HepG2 (cell line): Measurements from ENCODE around the gene NRDC. TPM values are rescaled to one million over a fixed set of nuclear protein-coding genes. Genes with fewer than 3 reads are reported as not detected.
"Not testable (repeated sequence)": the region's sequence is repeated elsewhere in the genome, so short reads cannot be mapped to it uniquely, and the experiment has no call there.

Experiments
- ATAC-seq: fragments of 200-7000 bp; cut with Tn5 transposase; 3 replicates; pipeline ENCODE4 v1.9.1; 2020; ENCODE audit warnings: mild to moderate bottlenecking, moderate library complexity
- BruUV-seq: library from RNA; stranded (reverse); fragments of 400-500 nt; replicated peaks from 2 replicates; lab custom pipeline; 2021; lab: Mats Ljungman, UMichigan
- CTCF ChIA-PET: fragments of 300-600 bp; formaldehyde crosslinking; extraction: SDS; loops from one replicate; lab custom pipeline; 2021; ENCODE audit warnings: low total read pairs, inconsistent platforms, low intra/inter-chr PET ratio; lab: Yijun Ruan, JAX
- POLR2A ChIA-PET: fragments of 350-600 bp; sonication (Branson Sonifier 250); formaldehyde crosslinking; loops from one replicate; lab custom pipeline; 2020; ENCODE audit warnings: antibody characterized with exemption, inconsistent platforms; lab: Yijun Ruan, JAX
- DNase-seq: peaks from one replicate; pipeline ENCODE4 v3.0.0-alpha.2; 2015; ENCODE audit warnings: low spot score
- FAIRE-seq: peaks from 3 replicates; lab custom pipeline; 2011; peaks lifted over from hg19 to GRCh38; lab: Jason Lieb, UNC
- H2AFZ ChIP-seq: one replicate; pipeline ENCODE4 v1.6.1; 2011; ENCODE audit warnings: low read length, inconsistent platforms
- H3K27ac ChIP-seq: fragments of 300-600 bp; 3 replicates; pipeline ENCODE4 v1.8.0; 2011; ENCODE audit warnings: mixed run types, mild to moderate bottlenecking, mixed read lengths, low read length, inconsistent platforms; ENCODE audit not compliant: insufficient read depth; ENCODE audit errors: extremely low read length
- H3K27me3 ChIP-seq, 2 experiments: fragments of 200-600 bp in 1 of 2; 2 replicates in 1 of 2; 3 replicates in 1 of 2; pipeline versions ENCODE4 v1.6.0 to v1.8.0; 2011; ENCODE audit warnings: low read length in 2 of 2, mild to moderate bottlenecking in 2 of 2, moderate library complexity in 2 of 2, inconsistent platforms in 1 of 2; ENCODE audit not compliant: insufficient read depth in 2 of 2, control insufficient read depth in 1 of 2
- H3K36me3 ChIP-seq, 2 experiments: fragments of 200-600 bp in 1 of 2; replicated peaks in 1 of 2; 2 replicates in 1 of 2; 3 replicates in 1 of 2; pipeline versions ENCODE4 v1.5.1 to v1.8.0; 2011; ENCODE audit warnings: low read length in 2 of 2, inconsistent platforms in 1 of 2; ENCODE audit not compliant: insufficient read depth in 2 of 2, control insufficient read depth in 1 of 2
- H3K4me1 ChIP-seq: 2 replicates; pipeline ENCODE4 v1.5.1; 2012; ENCODE audit warnings: low read length, inconsistent platforms; ENCODE audit not compliant: insufficient read depth
- H3K4me2 ChIP-seq: 2 replicates; pipeline ENCODE4 v1.6.0; 2011; ENCODE audit warnings: low read depth, low read length, inconsistent platforms
- H3K4me3 ChIP-seq, 3 experiments: fragments of 200-600 bp in 1 of 3; sonication (generic), shearing (Covaris generic) in 1 of 3; replicated peaks in 1 of 3; 2 replicates each; pipeline ENCODE4 v1.5.1; 2011 to 2016; ENCODE audit warnings: low read length in 3 of 3, inconsistent platforms in 2 of 3, low read depth in 2 of 3, mild to moderate bottlenecking in 2 of 3, control low read depth in 1 of 3, mixed read lengths in 1 of 3; ENCODE audit not compliant: insufficient read depth in 1 of 3
- H3K79me2 ChIP-seq: one replicate; pipeline ENCODE4 v1.6.1; 2011; ENCODE audit warnings: low read length, inconsistent platforms; ENCODE audit not compliant: insufficient read depth
- H3K9ac ChIP-seq: 2 replicates; pipeline ENCODE4 v1.6.0; 2011; ENCODE audit warnings: mild to moderate bottlenecking, low read depth, low read length, inconsistent platforms; ENCODE audit not compliant: insufficient read depth
- H3K9me3 ChIP-seq: 2 replicates; pipeline ENCODE4 v1.5.1; 2012; ENCODE audit warnings: mild to moderate bottlenecking, low read length
- H4K20me1 ChIP-seq: 2 replicates; pipeline ENCODE4 v1.6.0; 2011; ENCODE audit warnings: inconsistent platforms, mild to moderate bottlenecking, low read length, moderate library complexity; ENCODE audit not compliant: insufficient read depth
- AGO2 ChIP-seq: fragments of 200-400 bp; formaldehyde crosslinking; optimal IDR thresholded peaks from 2 replicates; pipeline ENCODE3; 2017; ENCODE audit warnings: mild to moderate bottlenecking, low read depth, low read length, moderate library complexity
- CCAR2 ChIP-seq: fragments of 200-400 bp; formaldehyde crosslinking; optimal IDR thresholded peaks from 2 replicates; pipeline ENCODE3; 2018; ENCODE audit warnings: low read depth, mild to moderate bottlenecking, low read length, moderate library complexity
- ELF1 ChIP-seq: sonication (generic); formaldehyde crosslinking; IDR thresholded peaks from 2 replicates; pipeline ENCODE4 v1.4.0; 2020; ENCODE audit warnings: missing genetic modification reagents
- MAX ChIP-seq: IDR thresholded peaks from 2 replicates; pipeline ENCODE4 v1.6.1; 2012; ENCODE audit warnings: inconsistent platforms
- NPAS2 ChIP-seq: sonication (generic); formaldehyde crosslinking; IDR thresholded peaks from 2 replicates; pipeline ENCODE4 v1.8.0; 2022; ENCODE audit warnings: mild to moderate bottlenecking, missing genetic modification reagents, borderline replicate concordance
- PAF1 ChIP-seq: IDR thresholded peaks from 2 replicates; pipeline ENCODE4 v1.6.1; 2016; ENCODE audit warnings: missing genetic modification reagents, missing compliant biosample characterization
- ZFP82 ChIP-seq: sonication (generic); formaldehyde crosslinking; IDR thresholded peaks from 2 replicates; pipeline ENCODE4 v1.5.1; 2020; ENCODE audit warnings: mild to moderate bottlenecking, missing genetic modification reagents, borderline replicate concordance
- ZNF224 ChIP-seq: sonication (generic); formaldehyde crosslinking; IDR thresholded peaks from 2 replicates; pipeline ENCODE4 v1.5.0; 2020; ENCODE audit warnings: mild to moderate bottlenecking, missing genetic modification reagents
- ZUFSP ChIP-seq: sonication (generic); formaldehyde crosslinking; IDR thresholded peaks from 2 replicates; pipeline ENCODE4 v1.9.0; 2021; ENCODE audit warnings: missing genetic modification reagents, mild to moderate bottlenecking, borderline replicate concordance
- WGBS: methylation state at CpG from one replicate; pipeline ENCODE4 v1.1.6; 2017; ENCODE audit warnings: low lambda C conversion rate; 5-methylcytosine and 5-hydroxymethylcytosine counted together
- in situ Hi-C: cut with HindIII; loops from 2 replicates; pipeline ENCODE4 v1.10.0; 2017; ENCODE audit warnings: low pct_unique_long_range_greater_than_20kb; ENCODE audit not compliant: extremely low pct_ligation_motif_present
- intact Hi-C: fragments of 100-400 bp; cut with micrococcal nuclease; formaldehyde crosslinking; loops from one replicate; pipeline ENCODE4 v1.10.0; 2022; ENCODE audit not compliant: unreplicated experiment
- polyA plus RNA-seq, 8 experiments: library from polyadenylated mRNA; depleted of rRNA in 3 of 8; stranded (reverse) in 7 of 8; unstranded in 1 of 8; fragments of >200 nt; fragmentation: Illumina TruSeq in 4 of 8; extraction: Trizol in 4 of 8; gene quantifications; 2 replicates each; pipeline versions ENCODE4 v1.2.1 to v1.2.3, GENCODE V29; 2011 to 2016; ENCODE audit warnings: low read depth in 4 of 8, missing spikeins in 1 of 8, mixed read lengths in 1 of 8; ENCODE audit not compliant: insufficient read depth in 1 of 8
- total RNA-seq, 5 experiments: library from RNA; depleted of rRNA; stranded (reverse); fragments of >200 nt; fragmentation: Illumina TruSeq; extraction: Trizol; gene quantifications; 2 replicates each; pipeline ENCODE4 v1.2.3, GENCODE V29; 2016; ENCODE audit warnings: low read depth in 1 of 5

Gene NRDC
- total and polyA plus RNA-seq, 2 of the 13 experiments (the other 11 are each of a cell fraction or from before 2014, with no cell fraction given) = 57.6 to 64.9 TPM

DNA sequence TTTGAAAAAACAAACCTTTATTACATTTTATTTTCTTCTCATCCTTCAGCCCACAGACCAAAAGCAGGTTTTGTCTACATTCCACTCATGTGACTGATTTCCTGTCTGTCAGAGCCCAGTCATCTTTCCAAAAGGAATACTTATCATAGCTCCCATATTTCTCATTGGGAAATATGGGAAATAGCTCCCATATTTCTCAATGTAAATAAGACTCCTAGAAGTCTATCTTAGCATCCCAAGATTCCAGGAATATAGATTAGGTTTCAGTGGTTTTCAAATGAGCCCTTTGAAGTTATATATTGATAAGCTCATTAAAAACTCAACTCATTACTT is 19.1 kb upstream of the NRDC start:
- Histone ChIP-seq H3K4me3 (no peak overlapping the region), H4K20me1 (no peaks in the 10 kb centered on the region), H3K9ac (no peak overlapping the region), H3K9me3 (no peaks in the 10 kb centered on the region), H2AFZ (no peak overlapping the region), H3K27ac (no peak overlapping the region)
- no TSS peak for BruUV-seq
- DNase-seq = no peak
- intact Hi-C loops = loop anchor here (1.0 kb wide), 1 partner anchor 105 kb away; no protein-coding TSS in a partner anchor
- ATAC-seq = no peak
- FAIRE-seq = no peak
- TF ChIP-seq ZFP82 (no peak), AGO2 (no peak), ELF1 (CRISPR knock-in tag) (no peak), PAF1 (CRISPR knock-in tag) (no peak), ZNF224 (CRISPR knock-in tag) (no peak), NPAS2 (no peak), CCAR2 (no peak), ZUFSP (no peak), MAX (no peak)
- TF ChIP-seq, all 625 proteins: peak for 0
- no peak overlapping the region for H3K4me2 ChIP-seq
- H3K27me3 ChIP-seq = peaks cover 0 to 16% of the 10 kb centered on the region in 2 experiments; a peak in 3 of 5 replicates
- in situ Hi-C loops = no loop called here
- POLR2A ChIA-PET = no interaction called here
- no peaks in the 10 kb centered on the region for H3K79me2 ChIP-seq
- 0 out of 2 replicates have a peak, but pooled peaks cover 7% of the 10 kb centered on the region for H3K4me1 ChIP-seq
- CTCF ChIA-PET = interaction anchor here (4.2 kb wide), 1 partner anchor 104 kb away, joined by 54 read pairs; no protein-coding TSS in a partner anchor
- H3K36me3 ChIP-seq = no peaks in the 10 kb centered on the region

DNA sequence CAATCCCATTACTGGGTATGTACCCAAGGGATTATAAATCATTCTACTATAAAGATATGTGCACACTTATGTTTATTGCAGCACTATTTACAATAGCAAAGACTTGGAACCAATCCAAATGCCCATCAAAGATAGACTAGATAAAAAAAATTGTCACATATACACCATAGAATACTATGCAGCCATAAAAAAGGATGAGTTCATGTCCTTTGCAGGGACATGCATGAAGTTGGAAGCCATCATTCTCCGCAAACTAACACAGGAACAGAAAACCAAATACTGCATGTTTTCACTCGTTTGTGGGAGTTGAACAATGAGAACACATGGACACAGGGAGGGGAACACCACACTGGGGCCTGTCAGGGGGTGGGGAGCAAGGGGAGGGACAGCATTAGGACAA is 16.2 kb upstream of the NRDC start:
- H3K27me3 ChIP-seq = peaks cover 0 to 17% of the 10 kb centered on the region in 2 experiments; a peak in 3 of 5 replicates
- H3K79me2 ChIP-seq, ATAC-seq, intact Hi-C loops, H3K4me1 ChIP-seq, POLR2A ChIA-PET, in situ Hi-C loops, H4K20me1 ChIP-seq, BruUV-seq, H3K27ac ChIP-seq, H2AFZ ChIP-seq, H3K4me2 ChIP-seq, H3K9ac ChIP-seq, DNase-seq, CTCF ChIA-PET, H3K4me3 ChIP-seq, H3K36me3 ChIP-seq, FAIRE-seq, H3K9me3 ChIP-seq: not testable (repeated sequence)
- WGBS = 29% methylated on average over 2 of the region's 2 CpGs
